HG02759 (cell line): Measurements from ENCODE around the gene MED4.

Source experiments
- ATAC-seq: cut with Tn5 transposase; IDR thresholded peaks from one replicate; pipeline ENCODE4 v1.9.1; 2021; ENCODE audit warnings: mild to moderate bottlenecking, moderate library complexity; ENCODE audit not compliant: unreplicated experiment

Gene MED4, protein sequence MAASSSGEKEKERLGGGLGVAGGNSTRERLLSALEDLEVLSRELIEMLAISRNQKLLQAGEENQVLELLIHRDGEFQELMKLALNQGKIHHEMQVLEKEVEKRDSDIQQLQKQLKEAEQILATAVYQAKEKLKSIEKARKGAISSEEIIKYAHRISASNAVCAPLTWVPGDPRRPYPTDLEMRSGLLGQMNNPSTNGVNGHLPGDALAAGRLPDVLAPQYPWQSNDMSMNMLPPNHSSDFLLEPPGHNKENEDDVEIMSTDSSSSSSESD

GRCh38 chr13:48094781-48095502, at the start of gene MED4:
TSS of gene MED4 (minus strand) at chr13:48095104. CDS start at chr13:48095078, 26 bp downstream.
- ATAC-seq = peak; percentile 96

GRCh38 chr13:48144413-48145035, 49.6 kb upstream of the MED4 start:
- ATAC-seq = no peak

- ATAC-seq = peak; percentile 85
Measured at GRCh38 chr13:48142436-48142835, 47.5 kb upstream of the MED4 start.

- ATAC-seq = no peak
Measured at GRCh38 chr13:48138270-48138669, 43.4 kb upstream of the MED4 start.

DNA sequence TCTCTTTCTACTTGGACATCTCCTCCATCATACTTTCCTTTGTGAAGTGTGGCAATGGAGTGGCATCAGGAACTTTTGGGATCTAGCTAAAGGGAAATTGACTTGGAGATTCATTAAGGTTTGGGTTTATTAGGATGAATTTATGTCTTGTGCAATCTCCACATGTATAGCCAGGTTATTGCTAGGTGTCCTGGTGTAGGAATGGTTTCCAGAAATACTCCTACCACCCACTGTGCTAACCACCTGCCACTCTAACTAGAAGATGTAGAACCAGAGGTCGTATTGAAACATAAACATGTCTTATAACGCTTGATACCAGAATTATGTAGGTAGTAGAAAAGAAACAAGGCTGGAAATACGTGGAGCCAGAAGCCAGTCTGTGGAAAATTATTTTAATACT, 38.1 kb upstream of the MED4 start:
- no peak for ATAC-seq

GRCh38 chr13:48131533-48131932, 36.6 kb upstream of the MED4 start:
- no peak for ATAC-seq

DNA sequence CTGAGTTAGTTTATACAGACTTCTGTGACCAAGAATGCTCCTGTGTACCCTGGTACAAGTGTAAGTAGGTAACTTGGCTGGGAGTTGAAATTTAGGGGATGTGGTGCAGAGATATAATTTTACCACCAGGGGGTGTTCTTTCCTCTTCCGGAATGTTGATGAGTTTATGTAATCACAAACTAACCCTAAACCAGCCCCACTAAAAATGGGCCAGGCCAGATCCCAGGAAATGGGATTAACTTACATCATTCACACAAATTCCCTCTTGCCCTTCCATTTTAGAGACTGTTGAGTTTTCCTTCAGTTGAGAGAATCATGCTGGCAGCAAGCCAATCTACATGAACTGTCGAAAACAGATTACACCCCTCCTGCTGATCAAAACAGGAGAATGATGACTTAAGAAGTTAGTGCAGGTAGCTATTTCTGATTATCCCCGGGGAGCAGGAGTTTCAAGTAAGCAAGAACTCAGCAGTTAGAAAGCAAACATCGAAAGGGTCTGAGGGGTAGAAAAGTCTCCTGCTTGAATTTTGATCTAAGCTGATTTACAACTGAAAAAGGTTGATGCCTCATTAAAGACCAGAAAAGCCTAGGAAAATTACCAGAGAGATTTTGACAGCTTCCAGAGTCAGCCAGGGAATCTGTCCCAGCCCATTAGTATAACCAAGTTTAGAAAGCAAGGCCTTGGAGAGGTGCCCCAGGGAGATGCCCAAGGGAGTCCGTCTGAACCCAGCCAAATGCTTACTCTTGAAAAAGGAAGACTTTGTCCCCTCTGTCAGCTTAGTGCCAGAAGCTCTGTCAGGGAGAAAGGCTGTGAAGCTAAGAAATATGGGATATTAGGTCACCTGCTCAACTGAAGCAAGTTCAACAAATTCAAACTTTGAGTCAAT, 32.3 kb upstream of the MED4 start:
- peak; percentile 75 for ATAC-seq

DNA sequence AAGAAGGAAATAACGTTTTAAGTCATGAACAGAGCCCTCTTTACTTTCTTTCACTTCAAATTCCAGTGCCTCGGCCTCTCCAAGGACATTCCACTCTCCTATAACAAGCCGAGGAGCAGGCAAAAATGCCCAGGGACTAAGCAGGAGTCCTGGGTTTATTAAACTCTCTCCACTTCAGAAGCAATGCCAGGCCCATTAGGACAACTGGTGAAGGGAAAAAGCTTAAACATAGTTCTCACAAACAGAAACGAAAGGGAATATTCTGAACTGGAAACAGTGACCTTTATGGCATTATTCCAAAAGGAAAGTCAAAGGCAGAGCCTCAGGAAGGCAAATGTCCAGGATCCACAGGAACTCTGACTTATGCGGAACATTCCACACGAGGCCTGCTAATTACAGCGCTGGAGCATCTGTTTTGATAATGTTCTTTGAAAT, 30.9 kb upstream of the MED4 start:
- no peak for ATAC-seq

DNA sequence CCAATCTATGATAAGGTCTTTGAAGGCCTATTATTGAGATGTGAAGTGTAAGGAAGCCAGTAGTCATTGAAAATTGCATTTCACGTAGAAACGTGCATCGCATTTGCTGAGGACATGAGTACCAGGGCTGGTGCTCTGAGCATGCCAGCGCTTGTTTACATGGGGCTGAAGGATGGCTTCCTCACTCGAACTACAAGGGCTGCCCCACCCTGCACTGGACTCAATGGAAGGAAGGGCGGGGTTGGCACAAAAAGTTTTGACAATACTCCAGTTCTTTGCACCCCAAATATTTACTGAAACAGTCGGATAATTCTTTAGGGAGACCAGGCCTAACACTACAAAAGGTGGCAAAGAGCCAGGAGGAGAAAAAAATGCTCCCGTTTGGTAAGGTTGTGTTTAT, 28.9 kb upstream of the MED4 start:
- no peak for ATAC-seq

DNA sequence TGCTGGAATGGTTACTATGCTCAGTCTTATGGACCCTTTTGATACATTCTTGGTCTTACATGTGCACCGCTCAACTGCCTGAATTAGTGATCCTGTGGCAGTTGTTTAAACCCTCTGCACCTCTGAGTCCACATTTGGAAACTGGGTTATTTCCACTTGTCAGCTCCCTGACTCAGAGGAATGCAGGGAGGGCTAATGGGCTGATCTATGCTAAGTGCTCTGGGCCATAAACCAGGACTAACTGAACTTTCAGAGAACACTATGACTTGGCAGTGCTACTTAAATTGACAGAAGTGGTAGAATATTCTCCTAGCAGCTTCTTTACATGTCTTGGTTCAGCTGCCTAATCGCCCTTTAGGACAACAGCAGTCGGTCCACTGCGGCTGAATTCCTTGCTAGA, 26.8 kb upstream of the MED4 start:
- ATAC-seq = no peak

- ATAC-seq = no peak
Measured at GRCh38 chr13:48120241-48120640, 25.3 kb upstream of the MED4 start.

DNA sequence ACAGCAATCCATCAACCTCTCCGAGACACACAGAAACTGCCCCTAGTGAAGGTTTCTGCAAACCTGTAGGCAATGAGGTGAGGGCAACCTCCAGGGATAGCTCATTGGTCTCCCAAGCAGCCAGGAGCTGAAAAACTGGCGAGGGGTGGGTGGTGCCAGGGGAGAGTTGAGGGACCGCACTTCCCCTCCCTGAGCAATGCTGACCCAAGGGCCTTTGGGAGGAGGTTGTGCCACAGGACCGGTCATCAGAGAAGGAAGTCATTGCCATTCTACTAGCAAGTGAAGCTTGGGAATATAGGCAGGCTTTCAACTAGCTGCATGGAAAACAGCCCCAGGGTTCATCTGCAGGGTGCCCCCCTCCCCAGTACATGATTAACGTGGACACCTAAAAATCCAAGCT, 23.1 kb upstream of the MED4 start:
- no peak for ATAC-seq

DNA sequence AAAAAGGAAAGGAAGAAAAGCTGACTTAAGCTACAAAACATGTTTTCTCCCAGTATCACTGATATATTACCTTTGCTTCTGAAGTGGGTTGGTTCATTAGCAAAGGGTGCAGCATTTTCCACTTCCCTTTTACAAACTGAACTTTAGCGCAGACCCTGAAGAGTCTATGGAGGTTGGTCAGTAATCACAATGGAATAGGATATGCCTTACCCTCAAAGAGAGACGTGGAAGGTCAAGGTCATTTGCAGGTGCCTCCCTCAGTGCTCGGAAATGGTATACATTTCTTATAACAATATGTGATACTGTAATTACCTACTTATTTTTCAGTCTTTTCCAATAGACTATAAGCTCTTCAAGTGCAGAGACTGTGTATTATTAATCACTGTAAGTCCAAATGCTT, 21.9 kb upstream of the MED4 start:
- ATAC-seq = no peak

GRCh38 chr13:48113756-48114130, 18.8 kb upstream of the MED4 start:
- no peak for ATAC-seq

DNA sequence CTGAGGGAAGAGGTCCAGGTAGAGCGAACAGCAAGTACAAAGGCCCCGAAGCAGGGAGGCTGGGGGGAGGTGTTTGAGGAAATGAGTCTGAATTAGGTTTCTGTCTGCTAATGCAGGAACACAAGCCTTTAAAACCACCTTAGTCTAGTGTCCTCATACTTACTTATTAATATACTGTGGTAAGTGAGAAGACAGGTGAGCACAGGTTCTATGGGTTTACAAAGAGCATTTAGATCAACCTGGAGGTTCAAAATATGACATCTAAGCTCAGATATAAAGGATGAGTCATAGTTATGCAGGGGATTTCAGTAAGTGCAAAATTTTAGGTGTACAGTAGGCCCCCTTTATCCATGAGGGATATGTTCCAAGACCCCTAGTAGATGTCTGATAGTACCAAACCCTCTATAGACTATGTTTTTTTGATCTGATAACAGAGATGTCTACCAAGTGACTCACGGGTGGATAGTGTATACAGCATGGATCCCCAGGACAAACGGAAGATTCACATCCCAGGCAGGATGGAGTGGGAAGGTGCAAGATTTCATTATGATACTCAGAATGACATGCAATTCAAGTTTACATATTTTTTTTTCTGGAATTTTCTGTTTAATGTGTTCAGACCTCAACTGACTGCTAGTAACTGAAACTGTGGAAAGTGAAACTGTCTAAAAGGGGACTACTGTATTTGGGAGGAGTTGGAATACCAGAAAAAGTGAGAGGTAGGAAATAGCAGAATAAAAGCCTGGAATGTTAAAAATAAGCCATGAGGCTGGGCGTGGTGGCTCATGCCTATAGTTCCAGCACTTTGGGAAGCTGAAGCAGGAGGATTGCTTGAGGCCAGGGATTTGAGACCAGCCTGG, 18.2 kb upstream of the MED4 start:
- ATAC-seq = no peak

GRCh38 chr13:48110931-48111721, 16.2 kb upstream of the MED4 start:
- ATAC-seq = no peak

DNA sequence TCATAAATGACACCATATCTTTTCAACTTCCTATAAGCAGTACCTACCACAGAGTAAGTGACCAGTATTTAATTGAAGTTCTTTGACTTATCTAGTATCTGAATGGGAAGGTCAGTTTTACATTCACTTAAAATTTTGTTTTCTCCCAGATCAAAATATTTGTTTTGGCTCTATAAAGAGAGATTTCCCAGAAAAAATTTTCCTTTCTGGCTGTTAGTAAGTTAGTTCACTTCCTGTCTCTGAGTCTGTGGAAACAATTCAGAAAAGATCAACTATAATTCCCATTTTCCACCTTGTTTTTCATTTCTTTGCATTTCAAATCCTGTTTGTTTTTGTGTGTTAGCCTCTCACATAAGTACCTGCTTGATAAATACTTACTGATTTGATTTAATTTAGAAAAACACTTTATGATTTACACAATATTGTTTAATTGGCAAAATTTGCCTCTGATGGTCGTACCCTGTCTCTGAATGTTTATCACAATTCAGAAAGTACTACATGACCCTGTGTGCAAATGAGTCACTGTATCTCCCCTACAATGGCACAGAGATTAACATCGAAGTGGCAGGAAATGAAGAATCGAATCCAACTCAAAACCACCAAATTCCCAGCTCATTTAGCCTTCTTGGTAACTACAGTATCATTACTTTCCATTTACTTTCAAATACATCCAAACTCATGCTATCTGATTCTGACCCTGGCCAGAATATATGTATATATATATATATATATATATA, 15.4 kb upstream of the MED4 start:
- no peak for ATAC-seq

DNA sequence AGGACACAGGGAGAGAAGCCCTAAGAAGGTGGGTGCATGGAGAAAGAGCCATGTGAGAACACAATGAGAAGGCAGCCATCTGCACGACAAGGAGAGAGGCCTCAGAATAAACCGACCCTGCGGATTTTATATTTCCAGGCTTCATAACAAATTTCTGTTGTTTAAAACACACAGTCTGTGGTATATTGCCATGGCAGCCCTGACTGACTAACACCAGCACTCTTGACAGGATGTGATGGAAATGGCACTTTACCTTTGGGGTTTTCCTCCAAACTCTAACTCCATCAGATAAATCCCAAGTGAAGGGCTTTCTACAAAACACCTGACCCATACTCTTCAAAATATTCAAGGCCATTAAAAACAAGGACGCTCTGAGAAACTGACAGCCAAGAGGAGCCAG, 13.2 kb upstream of the MED4 start:
- ATAC-seq = no peak

DNA sequence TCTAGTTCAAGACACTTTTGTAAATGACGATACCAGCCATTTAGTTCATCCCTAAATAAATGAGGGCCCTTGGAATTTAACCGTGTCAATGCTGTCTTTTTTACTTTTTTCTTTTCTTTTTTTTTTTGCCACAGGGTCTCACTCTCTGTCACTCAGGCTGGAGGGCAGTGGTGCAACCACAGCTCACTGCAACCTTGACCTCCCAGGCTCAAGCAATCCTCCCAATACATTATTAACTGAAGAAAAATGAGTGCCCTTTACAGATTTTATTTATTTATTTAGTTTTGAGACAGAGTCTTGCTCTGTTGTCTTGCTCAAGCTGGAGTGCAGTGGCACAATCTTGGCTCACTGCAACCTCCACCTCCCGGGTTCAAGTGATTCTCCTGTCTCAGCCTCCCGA, 2.9 kb upstream of the MED4 start:
- no peak for ATAC-seq
